NCI-H146 treated with DMSO at 0.1 percent for 48 hours (cell line): ENCODE measurements around the gene CNNM1.

ENCODE experiments used
- DNase-seq: peaks from one replicate; lab custom pipeline; 2025; ENCODE audit not compliant: unreplicated experiment; lab: John Stamatoyannopoulos, UW

Gene CNNM1

DNA sequence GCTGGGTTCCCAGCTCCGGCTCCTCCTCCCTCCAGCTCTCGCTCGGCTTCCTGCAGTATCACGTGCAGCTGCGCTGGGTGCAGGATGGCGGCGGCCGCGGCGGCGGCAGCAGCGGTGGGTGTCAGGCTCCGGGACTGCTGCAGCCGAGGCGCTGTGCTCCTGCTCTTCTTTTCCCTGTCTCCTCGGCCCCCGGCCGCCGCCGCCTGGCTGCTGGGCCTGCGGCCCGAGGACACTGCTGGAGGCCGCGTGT, at the start of gene CNNM1:
Gene CNNM1, plus strand, starts transcription at position 53 of the 250 bp plus-strand sequence. Its CDS starts 32 bp downstream, at position 85.
- no peak for DNase-seq

- no peak for DNase-seq
Observed at GRCh38 chr10:99279626-99280111, 49.5 kb upstream of the CNNM1 start.

DNA sequence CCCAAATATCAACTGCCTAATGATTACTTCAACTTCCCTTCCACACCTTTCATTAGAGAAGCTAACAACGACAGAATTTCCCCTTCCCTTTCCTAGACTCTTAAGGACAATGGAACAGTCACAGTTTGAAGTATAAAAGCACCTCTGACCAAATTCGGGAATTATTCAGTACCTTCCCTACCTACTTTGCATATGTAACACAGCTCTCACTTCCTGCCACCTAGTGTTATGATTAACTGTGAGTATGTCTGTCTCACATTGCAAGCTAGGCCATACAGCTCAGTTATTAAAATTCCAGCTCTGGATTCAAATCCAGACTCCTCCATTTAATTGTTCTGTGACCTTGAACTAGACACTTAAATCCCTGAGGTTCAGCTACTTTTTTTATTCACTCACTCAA, 48.7 kb upstream of the CNNM1 start:
- DNase-seq = no peak

- no peak for DNase-seq
Observed at GRCh38 chr10:99285881-99286280, 43.3 kb upstream of the CNNM1 start.

DNA sequence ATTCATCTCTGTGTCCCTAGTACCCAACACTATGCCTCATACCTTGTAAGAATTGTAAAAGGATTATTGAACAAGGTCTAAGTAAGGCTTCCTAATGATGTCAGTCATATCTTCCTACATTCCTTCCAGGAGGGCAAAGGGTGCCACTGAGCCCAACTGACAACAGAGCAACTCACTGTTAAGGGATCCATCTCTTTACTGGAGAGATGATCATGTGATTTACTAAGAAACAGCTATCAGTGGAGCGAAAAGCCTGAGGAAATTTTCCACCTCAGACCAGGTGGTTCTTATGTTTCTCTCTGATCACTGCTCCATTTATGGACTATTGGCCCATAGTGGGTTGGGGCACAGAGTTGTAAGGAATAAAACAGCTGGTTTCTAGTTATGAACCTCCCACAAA, 38.9 kb upstream of the CNNM1 start:
- DNase-seq = no peak

DNA sequence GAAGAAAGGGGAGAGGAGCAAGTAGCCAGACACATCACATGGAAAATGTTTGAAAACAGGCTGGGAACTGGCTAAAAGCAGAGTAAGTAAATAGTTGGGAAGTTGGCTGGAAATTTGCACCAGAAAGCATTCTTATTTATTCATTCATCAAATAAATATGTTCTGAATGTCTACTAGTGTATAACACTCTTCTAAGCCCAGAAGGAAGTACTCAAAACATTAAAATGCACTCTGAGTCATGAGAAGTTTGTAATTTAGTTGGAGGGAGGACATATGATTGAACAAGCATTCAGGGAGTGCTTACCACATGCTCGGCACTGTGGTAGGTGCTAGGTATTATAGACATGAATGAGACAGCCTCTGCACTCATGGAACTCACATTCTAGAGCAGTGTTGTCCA, 37.0 kb upstream of the CNNM1 start:
- DNase-seq = no peak

DNA sequence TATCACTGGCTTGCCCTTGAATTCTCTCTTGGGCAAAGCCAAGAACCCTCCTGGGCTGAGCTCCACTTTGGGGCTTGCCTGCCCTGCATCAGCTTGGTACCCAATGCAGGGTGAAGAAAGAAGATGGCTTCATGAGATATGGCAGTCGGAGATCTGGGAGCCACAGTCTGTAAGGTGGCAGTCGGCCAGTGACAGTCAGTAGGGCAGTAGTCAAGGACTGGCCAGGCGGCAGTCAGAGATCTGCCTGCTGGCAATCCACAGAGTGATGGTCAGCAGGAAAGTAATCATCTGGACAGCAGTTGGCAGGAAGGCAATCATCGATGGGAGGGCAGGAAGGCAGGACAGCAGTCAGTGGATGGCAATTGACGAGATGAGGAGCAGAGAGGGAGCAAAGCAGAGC, 32.6 kb upstream of the CNNM1 start:
- no peak for DNase-seq

DNA sequence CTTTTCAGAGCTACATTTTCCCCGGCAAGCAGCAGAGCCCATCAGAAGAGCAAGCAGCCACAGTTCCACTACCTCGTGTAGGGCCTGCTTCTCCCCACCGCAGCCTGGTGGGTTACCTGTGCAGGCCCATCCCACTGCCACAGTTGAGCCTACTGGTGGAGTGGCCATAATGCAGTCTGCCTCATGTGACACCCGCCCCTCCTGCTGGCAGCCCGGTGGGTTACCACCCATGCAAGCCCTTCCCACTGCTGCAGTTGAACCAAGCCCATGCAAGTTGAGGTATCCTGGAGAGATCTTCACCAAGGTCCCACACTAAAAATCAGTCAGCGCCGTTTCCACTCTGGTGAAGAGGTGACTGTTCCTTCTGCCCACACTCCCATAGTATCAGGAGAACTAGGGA, 32.1 kb upstream of the CNNM1 start:
- no peak for DNase-seq

GRCh38 chr10:99303899-99304861, 25.0 kb upstream of the CNNM1 start:
- DNase-seq = no peak

GRCh38 chr10:99304862-99305229, 24.3 kb upstream of the CNNM1 start:
- DNase-seq = no peak

DNA sequence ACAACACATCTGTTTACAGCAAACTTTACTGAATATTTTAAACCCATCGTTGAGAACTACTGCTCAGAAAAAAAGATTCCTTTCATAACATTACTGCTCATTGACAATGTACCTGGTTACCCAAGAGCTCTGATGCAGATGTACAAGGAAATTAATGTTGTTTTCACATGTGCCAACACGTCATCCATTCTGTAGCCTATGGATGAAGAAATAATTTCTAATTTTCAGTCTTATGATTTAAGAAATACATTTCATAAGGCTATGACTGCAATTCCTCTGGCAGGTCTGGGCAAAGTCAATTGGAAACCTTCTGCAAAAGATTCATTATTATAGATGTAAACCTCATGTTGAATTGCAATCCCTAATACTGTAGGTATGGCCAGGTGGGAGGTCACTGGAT, 16.7 kb upstream of the CNNM1 start:
- DNase-seq = no peak

GRCh38 chr10:99315853-99316252, 13.3 kb upstream of the CNNM1 start:
- DNase-seq = no peak

DNA sequence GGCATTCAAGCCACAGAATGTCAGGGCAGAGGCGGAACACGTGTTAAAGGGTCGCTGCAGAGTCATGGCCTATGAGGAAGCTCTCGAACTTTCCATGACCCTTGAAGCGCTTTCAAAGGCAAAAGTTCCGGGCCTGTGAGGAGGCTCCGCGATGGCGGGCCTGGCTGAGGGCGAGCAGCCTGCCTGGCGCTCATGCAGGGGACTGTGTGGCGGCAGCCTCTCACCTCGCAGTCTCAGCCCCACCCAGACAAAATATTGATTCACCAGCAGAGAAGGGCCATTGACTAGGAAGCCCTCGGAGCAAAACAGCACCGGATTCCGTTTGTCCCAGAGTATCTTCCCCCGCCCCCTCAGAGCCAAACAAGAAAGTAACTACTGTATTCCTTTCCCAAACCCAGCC, 12.8 kb upstream of the CNNM1 start:
- no peak for DNase-seq

DNA sequence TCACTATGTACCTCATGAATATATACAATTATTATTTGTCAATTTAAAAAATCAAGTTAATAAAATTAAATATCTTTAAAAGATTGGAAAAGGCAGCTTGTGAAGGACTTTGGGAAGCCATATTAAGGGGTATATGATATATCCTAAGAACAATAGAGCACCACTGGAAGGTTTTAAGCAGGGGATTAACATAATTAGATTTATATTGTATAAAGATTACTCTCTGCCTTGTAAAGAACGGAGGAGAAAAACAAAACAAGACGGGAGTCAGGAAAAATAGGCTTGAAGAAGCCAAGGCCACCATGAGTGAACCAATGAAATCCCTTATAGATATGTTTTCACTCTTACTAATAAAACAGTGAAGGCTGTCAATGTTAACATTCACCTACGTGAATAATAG, 11.1 kb upstream of the CNNM1 start:
- no peak for DNase-seq

DNA sequence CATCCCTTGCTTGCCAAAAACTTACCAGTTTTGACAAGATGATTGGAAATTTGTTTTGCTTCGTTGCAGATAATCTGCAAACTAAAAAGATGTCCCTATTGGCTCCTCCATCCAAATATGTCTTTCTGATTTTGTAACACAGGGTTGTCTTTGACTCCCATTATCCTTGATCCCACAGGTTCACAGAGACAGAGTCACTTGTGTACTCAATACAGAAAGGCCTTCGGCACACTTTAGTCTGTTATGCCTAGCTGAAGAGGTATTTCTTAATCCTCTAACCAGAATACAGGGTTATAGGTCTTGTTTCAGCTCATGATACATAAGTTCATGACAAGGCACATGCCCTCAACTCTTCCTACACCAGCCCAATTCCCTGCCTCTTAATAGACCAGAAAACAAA, 10.7 kb upstream of the CNNM1 start:
- no peak for DNase-seq

DNA sequence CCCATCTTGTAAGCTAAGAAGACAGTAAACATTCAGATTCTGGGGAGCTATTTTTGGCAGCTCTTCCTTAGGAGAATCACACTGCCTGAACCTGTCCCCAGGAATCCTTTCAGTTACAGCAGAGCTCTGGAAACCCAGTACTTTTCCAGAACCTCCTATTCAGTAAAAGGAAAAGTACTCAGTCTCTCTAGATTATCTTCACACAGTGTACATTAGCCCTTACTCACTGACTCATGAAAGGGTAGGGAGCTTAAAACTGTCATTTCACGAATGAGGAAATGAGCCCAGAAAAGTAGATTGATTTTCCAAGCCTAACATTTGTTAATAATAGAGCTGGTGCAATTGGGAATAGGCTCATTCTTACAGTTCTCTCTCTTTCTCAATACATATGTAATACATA, 3.9 kb upstream of the CNNM1 start:
- no peak for DNase-seq

DNA sequence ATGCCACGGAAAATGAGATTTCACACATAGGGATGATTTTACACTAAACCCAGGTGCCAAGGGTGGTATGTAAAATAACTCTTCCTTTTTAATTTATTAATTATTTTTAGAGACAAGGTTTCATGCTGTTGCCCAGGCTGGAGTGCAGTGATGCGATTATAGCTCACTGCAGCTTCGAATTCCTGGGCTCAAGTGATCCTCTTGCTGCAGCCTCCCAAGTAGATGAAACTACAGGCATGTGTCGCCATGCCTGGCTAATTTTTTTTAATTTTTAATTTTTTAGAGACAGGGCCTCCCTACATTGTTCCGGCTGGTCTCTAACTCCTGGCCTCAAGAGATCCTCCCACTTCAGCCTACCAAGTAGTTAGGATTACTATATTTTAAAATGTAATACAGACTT, 2.3 kb upstream of the CNNM1 start:
- no peak for DNase-seq

DNA sequence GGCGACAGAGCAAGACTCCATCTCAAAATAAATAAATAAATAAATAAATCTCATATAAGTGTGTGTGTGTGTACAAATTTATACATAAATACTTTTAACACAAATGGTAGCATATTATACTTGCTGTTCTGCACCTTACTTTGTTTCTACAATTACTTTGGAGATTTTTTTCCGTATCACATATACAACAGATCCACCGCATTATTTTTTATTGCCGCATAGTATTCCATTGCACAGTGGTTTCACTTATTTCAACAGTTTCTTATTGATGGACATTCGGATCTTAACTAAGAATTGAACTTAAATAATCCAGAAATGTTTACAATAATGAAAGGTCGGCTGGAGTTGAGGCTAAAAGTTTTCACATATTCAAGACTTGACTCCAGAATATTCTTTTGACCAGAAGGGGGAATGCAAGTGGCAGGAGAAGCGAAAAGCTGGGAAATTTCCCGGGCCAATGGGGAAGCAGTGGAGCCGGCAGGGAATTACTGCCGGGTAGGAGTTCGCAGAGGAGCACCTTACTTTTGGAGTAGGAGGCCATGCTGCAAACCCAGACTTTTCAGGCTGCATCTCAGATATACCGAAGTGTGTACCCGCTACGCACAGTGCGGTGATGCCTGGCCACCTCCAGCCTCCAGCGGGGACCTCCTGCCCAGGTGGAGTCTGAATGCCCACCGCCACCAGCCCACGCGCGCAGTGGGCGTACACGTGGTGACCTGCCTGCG, 415 bp upstream of the CNNM1 start:
- no peak for DNase-seq

- DNase-seq = no peak
Observed at GRCh38 chr10:99329554-99330346, 594 bp downstream of the CNNM1 start.

DNA sequence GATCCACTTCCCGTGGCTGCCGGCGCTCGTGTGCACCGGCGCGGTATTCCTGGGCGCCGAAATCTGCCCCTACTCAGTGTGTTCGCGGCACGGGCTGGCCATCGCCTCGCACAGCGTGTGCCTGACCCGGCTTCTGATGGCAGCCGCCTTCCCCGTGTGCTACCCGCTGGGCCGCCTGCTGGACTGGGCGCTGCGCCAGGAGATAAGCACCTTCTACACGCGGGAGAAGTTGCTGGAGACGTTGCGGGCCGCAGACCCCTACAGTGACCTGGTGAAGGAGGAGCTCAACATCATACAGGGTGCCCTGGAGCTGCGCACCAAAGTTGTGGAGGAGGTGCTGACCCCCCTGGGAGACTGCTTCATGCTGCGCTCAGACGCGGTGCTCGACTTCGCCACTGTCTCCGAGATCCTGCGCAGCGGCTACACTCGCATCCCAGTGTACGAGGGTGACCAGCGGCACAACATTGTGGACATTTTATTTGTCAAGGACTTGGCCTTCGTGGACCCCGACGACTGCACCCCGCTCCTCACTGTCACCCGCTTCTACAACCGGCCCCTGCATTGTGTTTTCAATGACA, 1.3 kb downstream of the CNNM1 start:
- DNase-seq = peak; percentile 28

DNA sequence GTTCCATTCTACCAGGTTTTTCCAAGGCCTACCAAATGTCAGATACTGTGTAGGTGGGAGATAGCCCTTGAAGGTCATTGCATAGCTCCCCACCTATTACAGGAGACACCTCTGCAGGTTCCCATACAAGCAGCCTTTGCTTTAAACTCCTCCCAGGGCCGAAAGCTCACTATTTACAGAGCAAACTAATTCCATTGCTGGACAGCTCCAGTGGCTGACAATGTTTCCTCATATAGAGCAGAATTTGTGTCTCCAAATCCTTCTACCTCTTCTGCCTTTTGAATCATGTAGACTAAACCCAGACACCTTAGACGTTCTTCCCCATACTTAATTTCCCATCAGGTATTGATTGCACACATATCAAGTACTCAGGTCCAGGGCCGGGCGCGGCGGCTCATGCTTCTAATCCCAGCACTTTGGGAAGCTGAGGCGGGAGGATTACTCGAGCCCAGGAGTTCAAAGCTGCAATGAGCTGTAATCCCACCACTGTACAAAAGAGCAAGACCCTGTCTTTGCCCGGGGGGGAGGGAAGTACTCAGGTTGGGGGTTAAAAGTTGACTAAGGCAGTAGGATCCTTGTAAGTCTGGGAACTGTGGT, 2.1 kb downstream of the CNNM1 start:
- no peak for DNase-seq
